Caco-2 (cell line): ENCODE results near the gene DGKI. TPM values are rescaled to one million over a fixed set of nuclear protein-coding genes. Genes with fewer than 3 reads are reported as not detected.

ENCODE experiments used
- BruUV-seq: library from RNA; stranded (reverse); fragments of 400-500 nt; replicated peaks from 2 replicates; lab custom pipeline; 2021; lab: Mats Ljungman, UMichigan
- CTCF ChIA-PET: fragments of 300-600 bp; sonication (Branson Sonifier 250); formaldehyde crosslinking; loops from one replicate; lab custom pipeline; 2022; ENCODE audit warnings: antibody characterized with exemption; lab: Charles Lee
- POLR2A ChIA-PET: fragments of 300-600 bp; sonication (Branson Sonifier 250); formaldehyde crosslinking; loops from one replicate; lab custom pipeline; 2022; ENCODE audit warnings: antibody characterized with exemption; lab: Charles Lee
- DNase-seq, 2 experiments: peaks; one replicate each; pipeline versions ENCODE4 v3.0.0 to v3.0.0-alpha.2; 2020 to 2022
- H3K27me3 ChIP-seq: replicated peaks from 2 replicates; pipeline ENCODE4 v1.6.0; 2011; ENCODE audit warnings: low read length; ENCODE audit not compliant: control insufficient read depth, insufficient read depth
- H3K36me3 ChIP-seq: 2 replicates; pipeline ENCODE4 v1.5.1; 2011; ENCODE audit warnings: low read length; ENCODE audit not compliant: control insufficient read depth, insufficient read depth
- H3K4me1 ChIP-seq: fragments of 250-450 bp; sonication (Bioruptor Pico); 2 replicates; pipeline ENCODE4 v1.5.1; 2020; ENCODE audit warnings: mild to moderate bottlenecking
- H3K4me3 ChIP-seq: 2 replicates; pipeline ENCODE4 v1.5.1; 2011; ENCODE audit warnings: low read depth, mild to moderate bottlenecking, control low read depth, low read length
- H3K9me3 ChIP-seq: fragments of 250-450 bp; sonication (Bioruptor Pico); 2 replicates; pipeline ENCODE4 v1.5.1; 2020; ENCODE audit warnings: mild to moderate bottlenecking, moderate library complexity
- H3K27ac Mint-ChIP-seq: one replicate; pipeline ENCODE4 v1.8.0; 2022; ENCODE audit warnings: mixed read lengths; ENCODE audit not compliant: unreplicated experiment
- H3K27me3 Mint-ChIP-seq: one replicate; pipeline ENCODE4 v1.8.0; 2022; ENCODE audit warnings: mixed read lengths; ENCODE audit not compliant: insufficient read depth, unreplicated experiment
- H3K36me3 Mint-ChIP-seq: one replicate; pipeline ENCODE4 v1.8.0; 2022; ENCODE audit warnings: mild to moderate bottlenecking, mixed read lengths; ENCODE audit not compliant: insufficient read depth, unreplicated experiment
- H3K4me1 Mint-ChIP-seq: one replicate; pipeline ENCODE4 v1.8.0; 2022; ENCODE audit warnings: low read depth, mixed read lengths; ENCODE audit not compliant: unreplicated experiment
- H3K4me3 Mint-ChIP-seq: one replicate; pipeline ENCODE4 v1.8.0; 2022; ENCODE audit warnings: mild to moderate bottlenecking, moderate library complexity, mixed read lengths; ENCODE audit not compliant: unreplicated experiment
- H3K9me3 Mint-ChIP-seq: one replicate; pipeline ENCODE4 v1.8.0; 2022; ENCODE audit warnings: mixed read lengths; ENCODE audit not compliant: unreplicated experiment
- intact Hi-C: fragments of 100-400 bp; cut with micrococcal nuclease; formaldehyde crosslinking; loops from one replicate; pipeline ENCODE4 v1.10.0; 2022; ENCODE audit not compliant: unreplicated experiment
- total RNA-seq: library from RNA; stranded (reverse); gene quantifications from 2 replicates; pipeline ENCODE4 v1.2.3, GENCODE V29; 2022
- TF ChIP-seq, protein P1 (sequence below), 2 experiments: fragments of 200-600 bp in 1 of 2; IDR thresholded peaks; 1 replicate in 1 of 2; 2 replicates in 1 of 2; pipeline versions ENCODE4 v1.5.1 to v1.8.0; 2011 to 2022; ENCODE audit warnings: antibody characterized with exemption in 1 of 2, control low read depth in 1 of 2, inconsistent platforms in 1 of 2, low read depth in 1 of 2, low read length in 1 of 2, mild to moderate bottlenecking in 1 of 2, moderate library complexity in 1 of 2; ENCODE audit not compliant: insufficient read depth in 1 of 2, severe bottlenecking in 1 of 2, unreplicated experiment in 1 of 2

DGKI gene
- total RNA-seq, 1 experiment from 2014 or later = 0.84 TPM

DNA sequence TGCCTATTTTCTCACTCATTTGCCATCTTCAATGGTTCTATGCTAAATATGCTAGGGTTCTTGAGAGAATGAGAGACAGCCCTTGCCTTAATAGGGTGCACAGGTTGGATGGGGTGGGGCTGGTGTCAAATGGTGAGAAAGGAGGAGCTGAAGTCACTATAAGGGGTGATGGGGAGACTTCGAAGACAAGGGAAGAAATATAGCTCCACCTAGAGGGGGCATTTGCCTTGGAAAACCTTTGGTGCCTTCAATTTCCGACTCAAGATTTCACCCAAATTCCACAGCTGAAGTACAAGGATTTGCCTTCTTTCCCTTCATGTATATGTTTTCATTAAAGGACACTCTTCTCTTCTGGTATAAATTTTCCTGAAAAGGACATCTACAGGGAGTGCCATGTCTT lies 508.9 kb downstream of the DGKI start:
- no peaks in the 10 kb centered on the region for H3K36me3 Mint-ChIP-seq
- intact Hi-C loops = loop anchor here (1.0 kb wide), 1 partner anchor 169 kb away; no protein-coding TSS in a partner anchor
- TF ChIP-seq, protein P1, sequence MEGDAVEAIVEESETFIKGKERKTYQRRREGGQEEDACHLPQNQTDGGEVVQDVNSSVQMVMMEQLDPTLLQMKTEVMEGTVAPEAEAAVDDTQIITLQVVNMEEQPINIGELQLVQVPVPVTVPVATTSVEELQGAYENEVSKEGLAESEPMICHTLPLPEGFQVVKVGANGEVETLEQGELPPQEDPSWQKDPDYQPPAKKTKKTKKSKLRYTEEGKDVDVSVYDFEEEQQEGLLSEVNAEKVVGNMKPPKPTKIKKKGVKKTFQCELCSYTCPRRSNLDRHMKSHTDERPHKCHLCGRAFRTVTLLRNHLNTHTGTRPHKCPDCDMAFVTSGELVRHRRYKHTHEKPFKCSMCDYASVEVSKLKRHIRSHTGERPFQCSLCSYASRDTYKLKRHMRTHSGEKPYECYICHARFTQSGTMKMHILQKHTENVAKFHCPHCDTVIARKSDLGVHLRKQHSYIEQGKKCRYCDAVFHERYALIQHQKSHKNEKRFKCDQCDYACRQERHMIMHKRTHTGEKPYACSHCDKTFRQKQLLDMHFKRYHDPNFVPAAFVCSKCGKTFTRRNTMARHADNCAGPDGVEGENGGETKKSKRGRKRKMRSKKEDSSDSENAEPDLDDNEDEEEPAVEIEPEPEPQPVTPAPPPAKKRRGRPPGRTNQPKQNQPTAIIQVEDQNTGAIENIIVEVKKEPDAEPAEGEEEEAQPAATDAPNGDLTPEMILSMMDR (IDR thresholded peaks at IDR 0.05; ENCODE audit: insufficient read depth in 1 of 2, low read depth in 1 of 2, low read length in 1 of 2, severe bottlenecking in 1 of 2, unreplicated experiment in 1 of 2) = peak; percentile 9 to 26
- no peaks in the 10 kb centered on the region for H3K4me1 ChIP-seq
- H3K4me1 Mint-ChIP-seq = no peaks in the 10 kb centered on the region
- no peaks in the 10 kb centered on the region for H3K36me3 ChIP-seq
- H3K9me3 ChIP-seq = no peaks in the 10 kb centered on the region
- no TSS peak for BruUV-seq
- POLR2A ChIA-PET = no interaction called here
- CTCF ChIA-PET = interaction anchor here (1.2 kb wide), 1 partner anchor 169 kb away, joined by 11 read pairs; no protein-coding TSS in a partner anchor
- no peak overlapping the region for H3K4me3 Mint-ChIP-seq
- no peaks in the 10 kb centered on the region for H3K9me3 Mint-ChIP-seq
- no peak overlapping the region for H3K4me3 ChIP-seq
- no peaks in the 10 kb centered on the region for H3K27me3 ChIP-seq
- H3K27ac Mint-ChIP-seq = no peak overlapping the region
- DNase-seq = peak in 1 of 2 experiments; percentile 2
- peaks cover 2% of the 10 kb centered on the region for H3K27me3 Mint-ChIP-seq

DNA sequence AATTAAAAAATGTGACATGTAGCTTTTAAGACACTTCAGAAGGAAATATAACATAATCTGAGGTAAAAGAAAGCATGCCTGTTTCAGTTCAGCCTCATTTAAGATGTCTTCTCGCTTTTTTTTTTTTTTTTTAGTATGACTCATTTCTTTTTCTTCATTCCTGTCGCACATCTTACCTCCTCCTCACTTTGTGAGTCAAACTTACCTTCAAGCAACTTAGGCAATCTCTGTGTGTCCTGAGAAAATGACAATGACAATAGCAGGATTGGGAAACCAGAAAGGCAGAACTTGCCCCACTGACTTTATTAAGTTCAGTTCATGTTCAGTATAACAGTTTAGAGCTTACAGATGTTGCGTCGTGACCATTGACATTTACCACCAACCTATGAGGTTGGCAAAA lies 511.0 kb downstream of the DGKI start:
- no peak overlapping the region for H3K4me3 Mint-ChIP-seq
- H3K4me1 Mint-ChIP-seq = no peaks in the 10 kb centered on the region
- H3K27me3 Mint-ChIP-seq = peaks cover 2% of the 10 kb centered on the region
- no peak for DNase-seq
- no peaks in the 10 kb centered on the region for H3K27me3 ChIP-seq
- intact Hi-C loops = no loop called here
- BruUV-seq = no TSS peak
- H3K36me3 Mint-ChIP-seq = no peaks in the 10 kb centered on the region
- H3K4me1 ChIP-seq = no peaks in the 10 kb centered on the region
- no peak overlapping the region for H3K27ac Mint-ChIP-seq
- H3K9me3 ChIP-seq = no peaks in the 10 kb centered on the region
- no peaks in the 10 kb centered on the region for H3K9me3 Mint-ChIP-seq
- H3K4me3 ChIP-seq = no peak overlapping the region
- TF ChIP-seq, protein P1 (IDR thresholded peaks at IDR 0.05; ENCODE audit: insufficient read depth in 1 of 2, low read depth in 1 of 2, low read length in 1 of 2, severe bottlenecking in 1 of 2, unreplicated experiment in 1 of 2) = no peak
- ChIA-PET POLR2A (no interaction called here), CTCF (no interaction called here)
- H3K36me3 ChIP-seq = no peaks in the 10 kb centered on the region

DNA sequence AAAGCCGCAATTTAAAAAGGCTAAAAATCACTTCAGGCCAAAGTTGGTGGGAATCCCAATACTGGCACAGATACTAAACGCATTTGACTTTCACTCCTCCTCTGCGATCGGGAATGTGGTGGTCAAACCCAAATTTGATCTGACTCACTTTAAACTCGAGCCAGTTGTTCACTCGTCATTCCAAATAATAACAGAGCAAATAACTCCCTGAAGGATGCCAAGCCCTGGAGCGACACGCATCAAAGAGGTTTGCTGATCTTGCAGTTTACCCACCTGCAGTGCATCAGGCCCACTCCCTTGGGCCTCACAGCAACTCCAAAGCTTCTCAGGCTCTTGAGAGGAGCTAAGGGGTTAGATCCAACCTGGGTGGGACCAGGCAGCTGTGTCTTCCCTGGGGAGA lies 515.4 kb downstream of the DGKI start:
- Mint-ChIP-seq H3K36me3 (no peaks in the 10 kb centered on the region), H3K4me1 (no peaks in the 10 kb centered on the region), H3K27ac (no peak overlapping the region), H3K4me3 (no peak overlapping the region), H3K27me3 (peaks cover 3% of the 10 kb centered on the region), H3K9me3 (no peaks in the 10 kb centered on the region)
- Histone ChIP-seq H3K27me3 (no peaks in the 10 kb centered on the region), H3K4me3 (no peak overlapping the region), H3K4me1 (no peaks in the 10 kb centered on the region), H3K9me3 (no peaks in the 10 kb centered on the region), H3K36me3 (no peaks in the 10 kb centered on the region)
- ChIA-PET CTCF (no interaction called here), POLR2A (no interaction called here)
- TF ChIP-seq, protein P1 (IDR thresholded peaks at IDR 0.05; ENCODE audit: insufficient read depth in 1 of 2, low read depth in 1 of 2, low read length in 1 of 2, severe bottlenecking in 1 of 2, unreplicated experiment in 1 of 2) = no peak
- no TSS peak for BruUV-seq
- no peak for DNase-seq
- intact Hi-C loops = no loop called here

Other genes with a start within 250 kb of the DGKI start
- 106 and 123 TPM in 2 replicates for gene CREB3L2, start 155.1 kb upstream of the DGKI start, total RNA-seq
- gene AKR1D1, start 229.5 kb upstream of the DGKI start, total RNA-seq = 2.2 and 2.3 TPM in 2 replicates